ENCODE results near the gene ATG13.

DNA sequence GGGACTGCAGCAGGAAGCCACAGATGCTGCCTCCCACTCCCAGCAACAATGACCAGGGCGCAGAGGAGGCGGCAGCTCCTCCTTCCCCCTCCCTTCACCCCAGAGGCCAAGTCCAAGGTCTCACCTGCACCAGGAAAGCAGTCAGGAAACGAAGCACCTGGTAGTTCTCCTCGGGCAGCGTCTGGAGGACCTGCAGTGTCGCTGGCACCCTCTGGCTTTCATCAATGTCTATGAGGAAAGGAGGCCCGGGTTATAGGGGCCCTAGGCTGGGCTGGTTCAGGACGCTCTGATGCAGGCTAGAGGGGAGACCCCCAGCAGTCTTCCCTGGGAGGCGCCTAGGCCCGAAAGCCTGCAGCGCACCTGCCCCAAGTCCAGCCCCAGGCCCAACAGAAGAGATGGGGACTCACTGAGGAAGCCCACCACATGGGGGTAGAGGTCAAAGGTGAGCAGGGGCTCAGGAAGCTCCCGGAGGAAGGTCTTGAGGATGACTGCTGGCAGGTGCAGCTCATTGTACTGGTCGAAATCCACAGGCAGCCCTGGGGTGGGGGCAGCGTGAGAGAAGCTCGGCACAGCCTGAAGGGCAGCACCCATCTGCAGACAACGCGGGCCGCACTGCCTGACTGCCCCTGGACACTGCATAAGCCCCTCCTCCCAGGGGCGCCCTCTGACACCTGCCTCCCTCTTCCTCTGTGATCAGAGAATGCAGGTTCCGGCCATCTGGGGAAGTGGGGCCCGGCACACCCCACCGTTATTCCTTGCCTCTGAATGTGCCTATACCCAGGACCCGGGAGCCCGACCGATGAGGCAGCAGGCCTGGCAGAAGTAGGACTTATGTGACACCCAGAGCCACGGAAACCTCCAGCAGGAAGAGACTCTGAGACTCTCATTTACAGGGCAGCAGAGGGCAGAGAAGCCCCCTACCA is 62.1 kb downstream of the ATG13 start:
- no peak for TF ChIP-seq SUZ12 (IDR thresholded peaks at IDR 0.05; ENCODE audit: low read length)
- TF ChIP-seq, protein P1, sequence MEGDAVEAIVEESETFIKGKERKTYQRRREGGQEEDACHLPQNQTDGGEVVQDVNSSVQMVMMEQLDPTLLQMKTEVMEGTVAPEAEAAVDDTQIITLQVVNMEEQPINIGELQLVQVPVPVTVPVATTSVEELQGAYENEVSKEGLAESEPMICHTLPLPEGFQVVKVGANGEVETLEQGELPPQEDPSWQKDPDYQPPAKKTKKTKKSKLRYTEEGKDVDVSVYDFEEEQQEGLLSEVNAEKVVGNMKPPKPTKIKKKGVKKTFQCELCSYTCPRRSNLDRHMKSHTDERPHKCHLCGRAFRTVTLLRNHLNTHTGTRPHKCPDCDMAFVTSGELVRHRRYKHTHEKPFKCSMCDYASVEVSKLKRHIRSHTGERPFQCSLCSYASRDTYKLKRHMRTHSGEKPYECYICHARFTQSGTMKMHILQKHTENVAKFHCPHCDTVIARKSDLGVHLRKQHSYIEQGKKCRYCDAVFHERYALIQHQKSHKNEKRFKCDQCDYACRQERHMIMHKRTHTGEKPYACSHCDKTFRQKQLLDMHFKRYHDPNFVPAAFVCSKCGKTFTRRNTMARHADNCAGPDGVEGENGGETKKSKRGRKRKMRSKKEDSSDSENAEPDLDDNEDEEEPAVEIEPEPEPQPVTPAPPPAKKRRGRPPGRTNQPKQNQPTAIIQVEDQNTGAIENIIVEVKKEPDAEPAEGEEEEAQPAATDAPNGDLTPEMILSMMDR (IDR thresholded peaks at IDR 0.05; ENCODE audit: control extremely low read depth in 1 of 3, insufficient read depth in 1 of 3, low read depth in 1 of 3, low read length in 3 of 3) = no peak
- no peak for TF ChIP-seq TBP (IDR thresholded peaks at IDR 0.05; ENCODE audit: low read depth, low read length)
- TF ChIP-seq CEBPB (IDR thresholded peaks at IDR 0.05; ENCODE audit: low read depth, low read length) = no peak
- TF ChIP-seq SP1 (IDR thresholded peaks at IDR 0.05; ENCODE audit: low read depth, low read length) = no peak
- no peak for TF ChIP-seq POLR2AphosphoS5 (IDR thresholded peaks at IDR 0.05; ENCODE audit: low read depth, low read length)
- TF ChIP-seq ASH2L (IDR thresholded peaks at IDR 0.05; ENCODE audit: low read length) = no peak

Measured in H1 (cell line).